Epithelial cell of esophagus (primary cell): ENCODE data around the gene RAB3A.

Source experiments
- DNase-seq: peaks from one replicate; pipeline ENCODE4 v3.0.0; 2010; ENCODE audit warnings: low read depth
- H3K4me3 ChIP-seq: 2 replicates; pipeline ENCODE4 v1.5.1; 2011; ENCODE audit warnings: mild to moderate bottlenecking, low read length, control low read depth
- CTCF ChIP-seq: IDR thresholded peaks from 2 replicates; pipeline ENCODE4 v1.5.1; 2011; ENCODE audit warnings: low read depth, mild to moderate bottlenecking, low read length, control low read depth, inconsistent platforms; ENCODE audit not compliant: insufficient read depth; ENCODE audit errors: missing control alignments

RAB3A gene

DNA sequence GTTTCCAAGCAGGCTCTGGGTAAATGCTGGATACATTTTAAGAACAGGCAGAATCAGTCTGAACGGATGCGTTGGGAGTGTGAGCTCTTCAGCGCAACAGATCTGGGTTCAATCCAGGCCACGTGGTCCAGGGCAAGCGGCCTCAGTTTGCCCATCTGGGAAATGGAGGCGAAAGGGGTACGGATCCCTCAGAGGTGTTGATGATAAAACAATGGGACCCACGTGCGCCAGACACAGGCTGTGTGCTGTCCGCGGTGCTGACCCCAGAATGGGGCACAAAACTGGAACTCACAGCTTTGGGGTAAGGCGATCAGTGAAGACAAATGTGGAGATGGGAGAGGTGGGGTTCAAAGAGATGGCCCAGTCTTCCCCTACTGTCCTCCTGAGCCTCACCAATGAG, 35.5 kb upstream of the RAB3A start:
- H3K4me3 ChIP-seq, result no peak overlapping the region
- no peak for DNase-seq
- TF ChIP-seq CTCF, result no peak

DNA sequence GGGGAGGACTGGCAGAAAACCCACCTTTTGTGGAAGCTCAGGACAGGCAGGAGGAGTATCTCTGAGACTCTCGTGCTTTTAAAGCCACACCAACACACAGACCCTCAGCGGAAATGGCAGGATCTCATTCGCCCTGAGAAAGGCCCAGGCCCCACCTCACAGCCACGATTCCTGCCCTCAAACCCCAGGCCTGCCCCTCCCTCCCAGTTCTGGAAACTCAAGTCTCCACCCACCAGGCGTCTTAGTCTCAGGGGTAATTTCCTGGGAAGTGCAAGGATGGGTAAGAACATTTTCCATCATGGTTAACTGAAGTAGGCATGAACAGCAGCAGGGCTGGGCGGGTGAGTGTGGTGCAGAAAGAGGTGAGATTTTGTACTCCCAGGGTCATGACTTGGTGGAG, 30.4 kb upstream of the RAB3A start:
- no peak for DNase-seq
- no peak for TF ChIP-seq CTCF
- no peak overlapping the region for H3K4me3 ChIP-seq

- no peak for TF ChIP-seq CTCF
- peak; percentile 63 for DNase-seq
Measured at GRCh38 chr19:18233224-18233825, 29.5 kb upstream of the RAB3A start.

GRCh38 chr19:18232540-18233223, 28.8 kb upstream of the RAB3A start:
- peak; percentile 33 for DNase-seq
- no peak overlapping the region for H3K4me3 ChIP-seq
- TF ChIP-seq CTCF, result no peak

More at GRCh38 chr19:18233224-18233825, 29.5 kb upstream of the RAB3A start:
- H3K4me3 ChIP-seq, result no peak overlapping the region

GRCh38 chr19:18231775-18232174, 27.9 kb upstream of the RAB3A start:
- DNase-seq, result no peak
- TF ChIP-seq CTCF, result no peak
- no peak overlapping the region for H3K4me3 ChIP-seq

GRCh38 chr19:18230941-18231734, 27.3 kb upstream of the RAB3A start:
- DNase-seq, result no peak
- TF ChIP-seq CTCF, result no peak

More at GRCh38 chr19:18230941-18231734, 27.3 kb upstream of the RAB3A start:
- H3K4me3 ChIP-seq, result no peak overlapping the region
